Measurements from ENCODE around the gene SNX5. TPM values are rescaled to one million over a fixed set of nuclear protein-coding genes. Genes with fewer than 3 reads are reported as not detected.

SNX5 gene
- total and polyA plus RNA-seq, 9 of the 15 experiments (the other 6 are each of a cell fraction or from before 2014, with no cell fraction given): 53.5 to 276 (median 160) TPM

DNA sequence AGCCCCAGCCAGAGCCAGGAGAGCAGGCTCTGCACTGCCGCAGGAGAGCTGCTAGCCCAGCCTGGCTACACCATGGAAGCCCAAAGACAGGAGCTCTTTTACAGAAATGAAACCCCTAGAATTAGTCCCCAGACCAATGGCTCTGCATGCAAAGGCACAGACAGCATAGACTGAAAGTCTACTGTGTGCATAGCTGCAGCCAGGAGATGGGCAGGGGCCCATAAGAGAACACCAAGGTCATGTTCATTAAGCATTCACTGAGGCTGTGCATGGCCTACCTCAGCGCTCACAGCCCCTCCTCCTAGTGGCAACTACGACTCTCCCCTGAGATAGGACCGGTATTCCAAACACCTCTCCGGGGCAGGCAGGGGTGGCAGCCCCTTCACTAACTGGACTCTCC, 34.9 kb downstream of the SNX5 start:
- POLR2A ChIA-PET: no interaction called here
- Histone ChIP-seq H3K4me3 (no peak overlapping the region), H3K4me2 (ENCODE audit: insufficient read depth, low read length) (no peak overlapping the region), H3K9me3 (replicated peaks; ENCODE audit: control insufficient read depth, insufficient read depth, low read depth, low read length) (no peaks in the 10 kb centered on the region), H3K27me3 (ENCODE audit: control insufficient read depth in 2 of 2, insufficient read depth in 2 of 2, low read length in 2 of 2) (no peaks in the 10 kb centered on the region), H3K27ac (ENCODE audit: extremely low read depth, low read depth, low read length) (no peak overlapping the region), H4K20me1 (replicated peaks; ENCODE audit: control insufficient read depth, insufficient read depth, low read length) (no peaks in the 10 kb centered on the region), H3K9ac (ENCODE audit: insufficient read depth in 1 of 2, low read depth in 2 of 2, low read length in 2 of 2) (0 out of 4 replicates have a peak overlapping the region, but pooled peaks of 1 of the 2 experiments have one; percentile 5), H3K79me2 (ENCODE audit: control insufficient read depth, insufficient read depth, low read length) (no peaks in the 10 kb centered on the region), H3K36me3 (ENCODE audit: control insufficient read depth, insufficient read depth, low read length) (no peaks in the 10 kb centered on the region), H3K9me1 (ENCODE audit: control insufficient read depth, insufficient read depth, low read length) (no peaks in the 10 kb centered on the region), H2AFZ (ENCODE audit: low read depth, low read length) (no peak overlapping the region), H3K4me1 (replicated peaks in 1 of 2; ENCODE audit: control insufficient read depth in 2 of 2, insufficient read depth in 2 of 2, low read length in 2 of 2) (peaks cover 7 to 14% of the 10 kb centered on the region in 2 experiments; a peak in 4 of 5 replicates)
- WGBS (ENCODE audit: insufficient coverage, low coverage, missing lambda C conversion rate): 53% methylated on average over 5 of the region's 5 CpGs
- TF ChIP-seq BRCA1 (IDR thresholded peaks at IDR 0.05) (no peak), BRCA1 (CRISPR knock-in tag; IDR thresholded peaks at IDR 0.05) (no peak), ZNF146 (CRISPR knock-in tag; IDR thresholded peaks at IDR 0.05; ENCODE audit: unreplicated experiment) (no peak), ATF7 (IDR thresholded peaks at IDR 0.05) (no peak), RBM34 (IDR thresholded peaks at IDR 0.05; ENCODE audit: borderline replicate concordance, insufficient read depth, low read length) (no peak), HMGN3 (IDR thresholded peaks at IDR 0.05; ENCODE audit: borderline replicate concordance, extremely low read depth, insufficient read length, low read depth, low read length) (no peak), NRF1 (conservative IDR thresholded peaks at IDR 0.05 in 1 of 2, IDR thresholded peaks at IDR 0.05 in 1 of 2) (no peak), HNRNPH1 (optimal IDR thresholded peaks at IDR 0.05; ENCODE audit: low read depth, low read length) (no peak), ZNF140 (CRISPR knock-in tag; IDR thresholded peaks at IDR 0.05) (no peak), FOSL1 (tag; conservative IDR thresholded peaks at IDR 0.05) (no peak), ZNF197 (CRISPR knock-in tag; IDR thresholded peaks at IDR 0.05; ENCODE audit: low read depth) (no peak)
- no TSS peak for BruUV-seq (replicated peaks)
- in situ Hi-C loops (cut with MboI) (no loop called here), intact Hi-C loops (cut with micrococcal nuclease) (no loop called here)
- CTCF ChIA-PET (ENCODE audit: low intra/inter-chr PET ratio): no interaction called here
- no peak for FAIRE-seq
- ATAC-seq: no peak
- no peak for DNase-seq (ENCODE audit: extremely low read depth in 1 of 4, low spot score in 3 of 4)

All from K562 (cell line).